Hematopoietic multipotent progenitor cell treated with erythropoietin and hydrocortisone succinate and interleukin-3 and kit ligand, for 15 days (in vitro differentiated cells): ENCODE data around the gene CTNNAL1.
A peak's percentile ranks its signal among the peaks of the same experiment; 100 is the strongest.
"Not testable (repeated sequence)": the region's sequence is repeated elsewhere in the genome, so short reads cannot be mapped to it uniquely, and the experiment has no call there.

ENCODE experiments used
- DNase-seq: peaks from one replicate; pipeline ENCODE4 v3.0.0-alpha.2; 2015; ENCODE audit warnings: low spot score

The CTNNAL1 gene

GRCh38 chr9:108994695-108995094 lies 18.6 kb downstream of the CTNNAL1 start:
- DNase-seq, result peak; percentile 31

DNA sequence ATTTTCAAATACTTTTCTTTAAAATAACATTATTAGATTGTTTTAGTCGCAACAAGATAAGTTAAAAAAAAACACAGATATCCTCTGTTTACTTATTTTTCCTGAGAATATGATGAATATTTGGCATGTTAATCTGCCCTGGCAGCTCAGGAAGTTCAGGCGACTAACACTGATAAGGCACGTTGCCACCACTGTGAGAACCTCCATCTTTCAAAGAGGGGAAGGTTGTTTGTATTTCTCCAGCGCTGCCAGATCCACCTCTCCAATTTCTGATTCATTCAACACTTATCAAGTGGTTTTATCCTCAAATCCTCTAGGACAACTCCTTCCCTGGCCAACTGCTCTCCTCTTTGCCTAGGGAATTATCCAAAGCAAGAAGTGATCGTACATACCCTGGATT lies 21.8 kb downstream of the CTNNAL1 start:
- DNase-seq, result no peak

DNA sequence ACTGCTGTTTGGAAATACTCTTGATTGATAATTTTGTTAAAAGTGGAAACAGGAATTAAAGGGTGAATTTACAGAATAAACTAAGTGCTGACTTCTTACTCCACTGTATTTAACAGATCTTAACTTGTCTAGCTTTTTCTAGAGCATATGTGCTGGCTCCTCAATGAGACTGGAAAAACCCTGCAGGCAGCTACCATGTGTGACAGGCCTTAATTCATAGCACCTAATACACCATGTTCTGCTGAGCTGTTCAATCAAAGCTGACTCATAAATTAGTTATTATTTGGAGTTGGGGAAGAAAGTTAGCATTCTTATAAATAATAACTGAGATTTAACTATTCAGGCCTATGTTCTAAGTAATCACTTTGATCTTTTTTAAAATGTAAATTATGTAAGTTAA lies 29.4 kb downstream of the CTNNAL1 start:
- DNase-seq, result no peak

GRCh38 chr9:108980893-108981292 lies 32.4 kb downstream of the CTNNAL1 start:
- no peak for DNase-seq

DNA sequence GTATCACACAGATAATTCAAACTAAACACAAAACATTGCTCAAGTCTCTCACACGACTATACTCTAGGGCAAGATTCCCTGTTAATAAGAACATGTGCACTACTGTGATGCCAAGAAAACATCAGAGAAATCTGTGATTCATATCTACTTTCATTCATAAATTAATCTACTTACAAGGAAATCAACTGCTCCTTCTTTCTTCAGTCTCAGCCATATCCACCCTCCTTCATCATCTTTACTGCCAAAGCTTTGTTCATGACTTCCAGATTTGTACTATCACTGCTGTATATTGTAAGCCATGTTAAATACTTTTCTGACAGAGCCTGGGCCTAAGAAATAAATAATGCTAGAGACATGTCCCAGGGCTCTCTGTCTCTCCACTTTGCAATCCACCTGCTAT lies 35.1 kb downstream of the CTNNAL1 start:
- no peak for DNase-seq

DNA sequence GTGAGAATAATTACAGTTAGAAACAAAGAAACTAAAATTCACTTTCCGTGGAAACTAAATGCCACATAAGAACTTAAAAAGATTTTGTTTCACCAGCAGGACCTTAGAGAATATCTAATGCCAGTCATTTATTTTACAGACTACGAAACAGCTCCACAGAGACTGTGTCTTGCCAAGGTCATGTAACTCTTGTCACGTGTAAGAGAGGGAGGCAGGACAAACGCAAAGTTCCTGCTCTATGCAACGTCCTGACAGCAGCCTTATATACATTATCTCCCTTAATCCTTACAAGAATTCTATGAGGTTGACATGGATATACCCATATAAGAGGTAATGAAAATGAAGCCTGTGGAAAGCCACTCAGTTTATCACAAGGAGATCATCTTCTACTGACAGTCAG lies 39.4 kb downstream of the CTNNAL1 start:
- DNase-seq, result no peak

DNA sequence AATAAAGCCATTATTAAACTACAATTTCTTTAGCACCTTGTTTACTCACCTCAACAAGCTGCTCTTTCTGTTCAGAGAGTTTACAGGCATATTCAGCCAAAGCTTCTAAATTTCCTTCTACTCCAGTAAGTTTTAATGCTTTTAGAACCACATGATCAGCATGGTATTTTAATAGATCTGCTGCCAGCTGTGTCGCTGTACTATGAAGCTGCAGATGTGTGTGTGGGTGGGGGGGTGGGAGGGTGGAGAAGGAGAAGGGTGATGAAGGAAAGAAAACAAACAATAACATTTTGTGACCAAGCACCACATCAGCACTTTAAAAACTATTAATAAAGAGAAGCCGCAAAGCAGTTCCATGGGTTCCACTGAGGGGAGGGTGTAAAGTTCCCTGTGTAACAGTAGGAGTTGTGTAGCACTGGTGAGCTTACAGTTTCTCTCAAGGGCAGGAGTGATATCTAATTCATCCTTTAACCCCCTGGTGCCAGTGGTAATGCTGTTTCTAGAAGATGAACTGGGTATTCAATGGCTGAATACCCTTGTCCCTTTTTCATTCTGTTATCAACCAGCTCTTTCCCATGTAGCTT lies 40.6 kb downstream of the CTNNAL1 start:
- no peak for DNase-seq

GRCh38 chr9:108972186-108972585 lies 41.1 kb downstream of the CTNNAL1 start:
- no peak for DNase-seq

GRCh38 chr9:108971392-108971791 lies 41.9 kb downstream of the CTNNAL1 start:
- not testable (repeated sequence) for DNase-seq

DNA sequence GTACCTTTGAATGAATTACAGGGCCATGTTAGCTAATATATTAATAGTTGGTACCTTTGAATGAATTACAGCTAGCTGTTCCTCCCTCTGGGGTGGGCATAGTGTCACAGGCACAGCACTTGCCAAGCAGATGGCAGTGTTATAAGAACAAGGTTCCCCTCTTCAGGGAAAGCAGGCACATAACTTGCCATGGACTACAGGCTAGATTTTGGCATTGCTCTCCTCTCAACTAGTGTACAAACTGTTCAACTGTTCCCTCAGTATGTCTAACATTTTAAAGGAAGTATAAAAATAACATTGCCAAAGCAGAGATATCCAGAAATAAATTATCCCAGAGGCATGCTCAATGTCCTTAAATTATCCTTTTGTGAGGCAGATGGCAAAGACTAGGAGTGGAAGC lies 45.4 kb downstream of the CTNNAL1 start:
- DNase-seq, result no peak

DNA sequence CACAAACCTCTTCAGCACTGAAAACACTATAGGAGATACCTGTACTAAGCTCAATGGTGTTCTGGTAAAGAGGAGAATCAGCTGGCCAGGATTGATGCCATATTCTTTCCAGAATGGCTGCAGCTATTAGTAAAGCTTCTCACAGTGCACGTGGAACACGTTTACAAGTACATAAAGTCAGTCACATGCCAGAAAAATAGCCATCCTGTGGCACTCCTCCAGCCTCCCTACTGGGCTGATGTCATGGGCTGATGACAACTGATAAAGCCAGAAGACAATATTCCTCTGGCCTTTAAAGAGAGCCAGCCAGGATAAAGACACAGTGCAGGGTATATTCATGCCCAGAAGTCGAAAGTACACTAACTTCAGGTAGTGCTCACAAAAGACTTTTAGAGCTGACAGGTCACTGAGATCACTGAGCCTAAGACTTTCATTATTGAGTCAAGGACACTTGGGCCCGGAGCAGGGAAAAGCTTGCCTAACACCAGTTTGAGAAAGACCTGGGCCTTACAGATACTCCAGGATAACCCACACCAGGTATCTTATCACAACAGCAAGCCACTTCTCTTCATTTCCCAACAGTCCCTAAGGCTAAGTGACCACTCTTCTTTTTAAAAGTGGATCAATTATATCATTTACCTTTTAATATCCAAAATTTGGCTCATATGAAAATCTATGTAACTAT lies 49.7 kb downstream of the CTNNAL1 start:
- DNase-seq, result no peak

DNA sequence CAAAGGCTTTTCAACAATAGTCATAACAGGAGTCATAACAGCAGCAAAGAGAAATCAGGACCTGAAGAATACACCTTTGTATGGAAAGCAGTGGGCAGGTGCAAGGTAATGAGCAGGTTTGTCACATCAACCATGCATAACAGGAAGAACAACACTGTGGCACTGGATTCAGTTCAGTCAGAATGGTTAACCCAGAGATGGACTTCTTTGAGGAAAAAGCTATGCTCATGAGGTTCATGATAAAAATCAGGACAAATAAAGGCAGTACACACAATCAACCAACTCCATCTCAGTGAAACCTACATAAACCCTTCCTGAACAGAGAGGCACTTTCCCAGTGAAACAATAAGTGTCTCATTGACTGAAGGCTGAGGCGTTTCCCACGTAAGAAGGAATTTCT lies 52.1 kb downstream of the CTNNAL1 start:
- no peak for DNase-seq

DNA sequence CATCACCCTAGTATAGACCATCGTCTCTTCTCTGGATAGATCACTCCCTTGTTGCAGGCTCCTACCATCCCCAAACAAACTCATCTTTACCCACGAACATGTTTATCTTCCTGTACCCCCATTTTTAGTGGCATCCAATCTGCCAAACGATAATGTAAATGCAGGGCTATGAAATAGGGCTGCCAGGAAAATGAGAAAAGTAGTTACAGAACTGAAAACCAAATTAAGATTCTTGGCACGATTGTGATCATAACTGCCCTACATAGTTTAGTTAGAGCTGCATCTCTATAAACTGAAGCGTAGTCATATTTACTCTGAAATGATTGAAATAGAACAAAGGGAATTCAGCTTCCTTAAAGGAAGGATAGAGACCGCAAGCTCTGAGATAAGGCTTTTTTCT lies 53.0 kb downstream of the CTNNAL1 start:
- no peak for DNase-seq

GRCh38 chr9:108956631-108957026 lies 56.7 kb downstream of the CTNNAL1 start:
- no peak for DNase-seq

DNA sequence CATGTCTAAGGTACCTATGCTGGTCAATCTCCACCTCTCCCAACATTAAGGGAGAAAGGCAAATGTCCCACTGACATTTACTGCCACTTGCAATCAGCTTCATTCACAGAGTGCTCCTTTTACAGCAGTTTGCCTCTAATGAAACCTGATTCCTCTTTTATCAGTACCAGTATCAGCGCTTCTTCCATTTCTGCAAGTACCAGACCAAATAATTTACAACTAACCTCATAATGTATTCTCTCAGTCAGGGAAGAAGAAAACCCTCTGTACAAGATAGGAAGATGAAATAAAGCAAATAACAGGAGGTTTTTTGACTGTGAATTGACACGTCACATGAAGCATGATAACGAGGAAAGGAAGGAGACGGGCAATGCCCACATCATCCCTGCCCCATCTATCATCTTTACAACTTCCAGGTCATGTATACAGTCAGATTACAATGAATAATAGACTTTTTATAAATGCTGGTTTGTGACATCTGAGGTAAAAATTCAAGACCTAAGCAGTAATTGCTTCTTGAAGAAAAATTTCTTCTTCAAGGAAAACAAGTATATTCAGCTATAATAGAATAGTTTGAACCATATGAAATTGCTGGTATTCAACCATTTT lies 57.2 kb downstream of the CTNNAL1 start:
- no peak for DNase-seq

GRCh38 chr9:108953983-108954574 lies 59.2 kb downstream of the CTNNAL1 start:
- DNase-seq, result peak; percentile 68

DNA sequence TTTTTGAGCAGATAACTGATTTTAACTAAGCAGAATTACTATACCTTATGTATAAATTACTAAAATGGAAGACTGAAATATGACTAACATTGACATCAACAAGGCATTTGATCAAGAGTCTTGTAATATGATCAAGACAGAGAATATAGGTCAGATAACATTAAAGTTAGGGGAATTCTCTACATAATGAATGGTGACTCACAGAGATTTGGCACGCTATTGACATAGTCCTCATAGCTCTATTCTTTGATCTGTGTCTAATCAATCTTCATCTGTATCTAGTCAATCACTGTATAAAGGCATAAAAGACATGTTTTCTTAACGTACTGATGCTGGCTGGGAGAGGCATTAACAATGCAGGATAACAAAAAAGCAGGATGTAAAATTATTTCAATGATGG lies 61.7 kb downstream of the CTNNAL1 start:
- DNase-seq, result no peak

GRCh38 chr9:108950168-108950567 lies 63.1 kb downstream of the CTNNAL1 start:
- no peak for DNase-seq

GRCh38 chr9:108939975-108940374 lies 73.3 kb downstream of the CTNNAL1 start:
- no peak for DNase-seq

DNA sequence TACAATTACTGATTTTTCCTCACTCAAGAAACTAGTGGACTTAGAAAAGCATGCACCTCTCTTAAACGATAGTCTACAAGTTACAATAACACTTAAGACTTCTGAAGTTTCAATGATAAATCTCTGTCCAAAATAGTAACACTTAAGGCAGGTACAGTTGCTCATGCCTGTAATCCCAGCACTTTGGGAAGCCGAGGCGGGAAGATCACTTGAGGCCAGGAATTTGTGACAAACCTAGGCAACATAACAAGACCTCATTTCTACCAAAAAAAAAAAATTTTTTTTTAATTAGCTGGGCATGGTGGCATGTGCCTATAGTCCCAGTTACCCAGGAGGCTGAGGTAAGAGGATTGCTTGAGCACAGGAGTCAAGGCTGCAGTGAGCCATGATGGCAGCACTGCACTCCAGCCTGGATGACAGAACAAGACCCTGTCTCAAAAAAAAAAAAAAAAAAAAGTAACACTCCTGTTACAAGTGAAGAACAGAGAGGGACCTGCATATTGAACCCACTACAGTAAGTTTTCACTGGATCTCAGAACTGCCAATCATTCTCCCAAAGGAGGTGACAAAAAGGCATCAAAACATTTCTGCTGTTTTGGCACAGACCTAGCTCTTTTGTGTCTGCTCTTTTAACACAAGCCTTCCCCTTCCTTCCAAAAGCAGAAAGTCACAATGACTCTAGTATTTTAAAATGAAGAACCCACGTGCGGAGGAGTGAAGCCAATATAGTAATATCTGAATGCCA lies 75.6 kb downstream of the CTNNAL1 start:
- DNase-seq, result no peak

DNA sequence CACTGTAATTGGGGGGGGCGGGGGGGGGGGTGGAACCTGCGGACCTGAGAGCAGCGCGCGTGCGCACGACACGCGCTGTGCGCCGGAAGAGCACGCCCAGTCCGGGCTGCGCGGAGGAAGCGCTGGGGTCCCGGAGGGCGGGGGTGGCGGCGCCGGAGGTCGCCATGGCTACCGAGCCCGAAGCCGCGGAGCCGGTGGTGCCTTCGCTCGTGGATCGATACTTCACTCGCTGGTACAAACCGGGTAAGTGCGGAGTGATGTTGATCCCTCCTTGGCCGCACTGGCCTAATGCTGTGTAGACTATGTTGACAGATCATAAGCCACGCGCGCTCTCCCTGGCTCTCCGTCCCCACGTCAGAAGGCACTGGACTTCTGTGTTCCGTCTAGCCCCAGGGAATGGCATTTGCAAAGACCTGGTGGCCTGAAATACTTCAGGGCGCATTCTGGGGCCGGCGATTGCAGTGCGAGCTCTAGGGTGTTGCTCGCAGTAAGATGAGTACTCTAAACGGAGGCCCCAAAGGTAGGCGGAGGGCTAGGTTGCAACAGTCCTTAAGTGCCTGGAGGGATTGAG lies 78.9 kb downstream of the CTNNAL1 start, which contains the start of gene ABITRAM:
Gene ABITRAM (plus strand): TSS at position 78 of the 571 bp plus-strand sequence. CDS start 87 bp downstream, at position 165.
- peak; percentile 85 for DNase-seq

- peak; percentile 94 for DNase-seq
These were observed 79.5 kb downstream of the CTNNAL1 start, which contains the start of gene ELP1 for GRCh38 chr9:108933718-108934322. Gene ELP1, minus strand, starts transcription at chr9:108934124. Its CDS starts 2,978 bp downstream, at chr9:108931146.
